Activated CD4-positive, alpha-beta T cell treated with anti-CD3 and anti-CD28 coated beads, Interleukin-2, amount 10 ng/mL, durations not matched to agents 7 days and 5 days (primary cell): ENCODE results near the gene CLSTN2. TPM values are rescaled to one million over a fixed set of nuclear protein-coding genes. Genes with fewer than 3 reads are reported as not detected.
"Not testable (repeated sequence)": the region's sequence is repeated elsewhere in the genome, so short reads cannot be mapped to it uniquely, and the experiment has no call there.

ENCODE experiments used
- CTCF ChIA-PET: fragments of 350-600 bp; sonication (Branson Sonifier 250); formaldehyde crosslinking; loops from one replicate; lab custom pipeline; 2021; ENCODE audit warnings: antibody characterized with exemption; lab: Charles Lee
- POLR2A ChIA-PET: fragments of 350-600 bp; sonication (Branson Sonifier 250); formaldehyde crosslinking; loops from one replicate; lab custom pipeline; 2021; ENCODE audit warnings: antibody characterized with exemption; lab: Charles Lee
- DNase-seq: peaks from one replicate; pipeline ENCODE4 v3.0.0-alpha.2; 2020
- H3K27ac Mint-ChIP-seq: one replicate; pipeline ENCODE4 v1.8.0; 2021; ENCODE audit warnings: mild to moderate bottlenecking, moderate library complexity, mixed read lengths
- H3K27me3 Mint-ChIP-seq: one replicate; pipeline ENCODE4 v1.8.0; 2021; ENCODE audit warnings: mixed read lengths
- H3K36me3 Mint-ChIP-seq: one replicate; pipeline ENCODE4 v1.8.0; 2021; ENCODE audit warnings: low read depth, mixed read lengths
- H3K4me1 Mint-ChIP-seq: one replicate; pipeline ENCODE4 v1.8.0; 2021; ENCODE audit warnings: mixed read lengths
- H3K4me3 Mint-ChIP-seq: one replicate; pipeline ENCODE4 v1.8.0; 2021; ENCODE audit warnings: mild to moderate bottlenecking, moderate library complexity, mixed read lengths
- H3K9me3 Mint-ChIP-seq: one replicate; pipeline ENCODE4 v1.8.0; 2021; ENCODE audit warnings: mixed read lengths
- total RNA-seq, 2 experiments: library from RNA; stranded (reverse); gene quantifications; one replicate each; pipeline ENCODE4 v1.2.3, GENCODE V29; 2021

The CLSTN2 gene
- total RNA-seq, 2 experiments from 2014 or later = not detected

- Mint-ChIP-seq H3K4me1 (no peaks in the 10 kb centered on the region), H3K4me3 (no peak overlapping the region), H3K27me3 (no peaks in the 10 kb centered on the region), H3K36me3 (no peaks in the 10 kb centered on the region), H3K27ac (no peak overlapping the region), H3K9me3 (no peaks in the 10 kb centered on the region)
- ChIA-PET POLR2A (no interaction called here), CTCF (no interaction called here)
- DNase-seq = no peak
Observed at GRCh38 chr3:140406655-140407054, 471.7 kb downstream of the CLSTN2 start.

- Mint-ChIP-seq H3K27ac (no peak overlapping the region), H3K27me3 (no peaks in the 10 kb centered on the region), H3K9me3 (no peaks in the 10 kb centered on the region), H3K4me1 (no peaks in the 10 kb centered on the region), H3K4me3 (no peak overlapping the region), H3K36me3 (no peaks in the 10 kb centered on the region)
- ChIA-PET POLR2A (no interaction called here), CTCF (interaction anchor here (1.8 kb wide), 1 partner anchor 29 kb away, joined by 3 read pairs; no protein-coding TSS in a partner anchor)
- DNase-seq = no peak
Observed at GRCh38 chr3:140408252-140408651, 473.3 kb downstream of the CLSTN2 start.

- Mint-ChIP-seq H3K36me3 (no peaks in the 10 kb centered on the region), H3K9me3 (no peaks in the 10 kb centered on the region), H3K27me3 (peaks cover 2% of the 10 kb centered on the region), H3K27ac (no peak overlapping the region), H3K4me3 (no peak overlapping the region), H3K4me1 (no peaks in the 10 kb centered on the region)
- POLR2A ChIA-PET = no interaction called here
- CTCF ChIA-PET = no interaction called here
- no peak for DNase-seq
Observed at GRCh38 chr3:140416666-140417065, 481.7 kb downstream of the CLSTN2 start.

- Mint-ChIP-seq H3K27ac (no peak overlapping the region), H3K4me3 (no peak overlapping the region), H3K36me3 (no peaks in the 10 kb centered on the region), H3K9me3 (no peaks in the 10 kb centered on the region), H3K27me3 (peaks cover 2% of the 10 kb centered on the region), H3K4me1 (no peaks in the 10 kb centered on the region)
- ChIA-PET CTCF (no interaction called here), POLR2A (no interaction called here)
- no peak for DNase-seq
Observed at GRCh38 chr3:140420621-140421357, 485.8 kb downstream of the CLSTN2 start.

GRCh38 chr3:140421884-140422283, 486.9 kb downstream of the CLSTN2 start:
- H3K36me3 Mint-ChIP-seq = no peaks in the 10 kb centered on the region
- no peak for DNase-seq
- H3K9me3 Mint-ChIP-seq = no peaks in the 10 kb centered on the region
- H3K4me3 Mint-ChIP-seq = no peak overlapping the region
- CTCF ChIA-PET = no interaction called here
- H3K27ac Mint-ChIP-seq = no peak overlapping the region
- no peaks in the 10 kb centered on the region for H3K4me1 Mint-ChIP-seq
- peaks cover 2% of the 10 kb centered on the region for H3K27me3 Mint-ChIP-seq
- POLR2A ChIA-PET = no interaction called here

GRCh38 chr3:140423146-140423545, 488.2 kb downstream of the CLSTN2 start:
- ChIA-PET CTCF (interaction anchor here (0.6 to 1.1 kb wide), 2 partner anchors 8 to 28 kb away, joined by 3 to 4 read pairs; no protein-coding TSS in a partner anchor), POLR2A (no interaction called here)
- H3K4me1 Mint-ChIP-seq = no peaks in the 10 kb centered on the region
- H3K4me3 Mint-ChIP-seq = no peak overlapping the region
- peaks cover 2% of the 10 kb centered on the region for H3K27me3 Mint-ChIP-seq
- H3K36me3 Mint-ChIP-seq = no peaks in the 10 kb centered on the region
- H3K27ac Mint-ChIP-seq = no peak overlapping the region
- no peak for DNase-seq
- no peaks in the 10 kb centered on the region for H3K9me3 Mint-ChIP-seq

GRCh38 chr3:140423574-140423973, 488.6 kb downstream of the CLSTN2 start:
- H3K27ac Mint-ChIP-seq, H3K36me3 Mint-ChIP-seq, POLR2A ChIA-PET, DNase-seq, H3K27me3 Mint-ChIP-seq, H3K9me3 Mint-ChIP-seq, H3K4me1 Mint-ChIP-seq, H3K4me3 Mint-ChIP-seq: not testable (repeated sequence)
- CTCF ChIA-PET = interaction anchor here (1.1 kb wide), 1 partner anchor 27 kb away, joined by 4 read pairs; no protein-coding TSS in a partner anchor

- H3K4me3 Mint-ChIP-seq = no peak overlapping the region
- DNase-seq = no peak
- CTCF ChIA-PET = no interaction called here
- H3K36me3 Mint-ChIP-seq = no peaks in the 10 kb centered on the region
- peaks cover 2% of the 10 kb centered on the region for H3K27me3 Mint-ChIP-seq
- no peaks in the 10 kb centered on the region for H3K9me3 Mint-ChIP-seq
- no peaks in the 10 kb centered on the region for H3K4me1 Mint-ChIP-seq
- POLR2A ChIA-PET = no interaction called here
- H3K27ac Mint-ChIP-seq = no peak overlapping the region
Observed at GRCh38 chr3:140424211-140424610, 489.2 kb downstream of the CLSTN2 start.

- ChIA-PET POLR2A (no interaction called here), CTCF (no interaction called here)
- DNase-seq = no peak
- Mint-ChIP-seq H3K27me3 (peaks cover 2% of the 10 kb centered on the region), H3K4me3 (no peak overlapping the region), H3K4me1 (no peaks in the 10 kb centered on the region), H3K9me3 (no peaks in the 10 kb centered on the region), H3K27ac (no peak overlapping the region), H3K36me3 (no peaks in the 10 kb centered on the region)
Observed at GRCh38 chr3:140424726-140425125, 489.7 kb downstream of the CLSTN2 start.

- Mint-ChIP-seq H3K4me3 (no peak overlapping the region), H3K9me3 (no peaks in the 10 kb centered on the region), H3K4me1 (no peaks in the 10 kb centered on the region), H3K27me3 (no peaks in the 10 kb centered on the region), H3K27ac (no peak overlapping the region), H3K36me3 (no peaks in the 10 kb centered on the region)
- ChIA-PET POLR2A (no interaction called here), CTCF (no interaction called here)
- DNase-seq = no peak
Observed at GRCh38 chr3:140427786-140428185, 492.8 kb downstream of the CLSTN2 start.

GRCh38 chr3:140428380-140428779, 493.4 kb downstream of the CLSTN2 start:
- Mint-ChIP-seq H3K4me1 (no peaks in the 10 kb centered on the region), H3K27me3 (no peaks in the 10 kb centered on the region), H3K27ac (no peak overlapping the region), H3K9me3 (no peaks in the 10 kb centered on the region), H3K4me3 (no peak overlapping the region), H3K36me3 (no peaks in the 10 kb centered on the region)
- POLR2A ChIA-PET = no interaction called here
- no peak for DNase-seq
- CTCF ChIA-PET = no interaction called here

GRCh38 chr3:140429791-140430190, 494.8 kb downstream of the CLSTN2 start:
- Mint-ChIP-seq H3K36me3 (no peaks in the 10 kb centered on the region), H3K4me3 (no peak overlapping the region), H3K27me3 (no peaks in the 10 kb centered on the region), H3K27ac (no peak overlapping the region), H3K9me3 (no peaks in the 10 kb centered on the region), H3K4me1 (no peaks in the 10 kb centered on the region)
- POLR2A ChIA-PET = no interaction called here
- CTCF ChIA-PET = no interaction called here
- DNase-seq = no peak

- H3K4me3 Mint-ChIP-seq = no peak overlapping the region
- no peaks in the 10 kb centered on the region for H3K4me1 Mint-ChIP-seq
- ChIA-PET CTCF (no interaction called here), POLR2A (no interaction called here)
- H3K9me3 Mint-ChIP-seq = no peaks in the 10 kb centered on the region
- H3K27ac Mint-ChIP-seq = no peak overlapping the region
- no peak for DNase-seq
- no peaks in the 10 kb centered on the region for H3K27me3 Mint-ChIP-seq
- no peaks in the 10 kb centered on the region for H3K36me3 Mint-ChIP-seq
Observed at GRCh38 chr3:140430494-140430893, 495.5 kb downstream of the CLSTN2 start.

- H3K36me3 Mint-ChIP-seq = no peaks in the 10 kb centered on the region
- no peaks in the 10 kb centered on the region for H3K9me3 Mint-ChIP-seq
- no peak overlapping the region for H3K27ac Mint-ChIP-seq
- H3K27me3 Mint-ChIP-seq = no peaks in the 10 kb centered on the region
- POLR2A ChIA-PET = no interaction called here
- DNase-seq = no peak
- CTCF ChIA-PET = interaction anchor here (1.3 kb wide), 1 partner anchor 10 kb away, joined by 3 read pairs; no protein-coding TSS in a partner anchor
- no peaks in the 10 kb centered on the region for H3K4me1 Mint-ChIP-seq
- no peak overlapping the region for H3K4me3 Mint-ChIP-seq
Observed at GRCh38 chr3:140432229-140432669, 497.3 kb downstream of the CLSTN2 start.
